ENCODE results near the gene CAMK1D. TPM values are rescaled to one million over a fixed set of nuclear protein-coding genes. Genes with fewer than 3 reads are reported as not detected.

CAMK1D gene
- polyA plus RNA-seq, 1 of the 3 experiments (the other 2 are of a cell fraction), result 4.1 TPM

- WGBS (ENCODE audit: low lambda C conversion rate), result 87% methylated on average over 5 of the region's 5 CpGs
- POLR2A ChIA-PET, result no interaction called here
- H3K4me1 ChIP-seq (ENCODE audit: control insufficient read depth in 1 of 2, insufficient read depth in 2 of 2, low read depth in 1 of 2, low read length in 1 of 2), result no peaks in the 10 kb centered on the region; a peak in 1 of 4 replicates
- no peaks in the 10 kb centered on the region for H3K9me2 ChIP-seq
- DNase-seq, result no peak
- H3K9ac ChIP-seq, result no peak overlapping the region
- no peak overlapping the region for H3K4me2 ChIP-seq
- CTCF ChIA-PET, result interaction anchor here (0.9 kb wide), 1 partner anchor 16 kb away, joined by 3 read pairs; no protein-coding TSS in a partner anchor
- no peaks in the 10 kb centered on the region for H3K27me3 ChIP-seq (ENCODE audit: insufficient read depth)
- no peaks in the 10 kb centered on the region for H4K20me1 ChIP-seq (ENCODE audit: insufficient read depth)
- TF ChIP-seq CTCF (IDR thresholded peaks at IDR 0.05) (no peak), EP300 (IDR thresholded peaks at IDR 0.05; ENCODE audit: borderline replicate concordance in 1 of 2, low read depth in 1 of 2, low read length in 1 of 2) (no peak), NRF1 (IDR thresholded peaks at IDR 0.05; ENCODE audit: low read depth, low read length) (no peak), CHD2 (IDR thresholded peaks at IDR 0.05; ENCODE audit: low read length, partially characterized antibody) (no peak), MXI1 (IDR thresholded peaks at IDR 0.05; ENCODE audit: low read depth, low read length) (no peak), RFX5 (IDR thresholded peaks at IDR 0.05; ENCODE audit: low read length) (no peak), GATA2 (CRISPR knock-in tag; IDR thresholded peaks at IDR 0.05) (no peak), SMC3 (IDR thresholded peaks at IDR 0.05; ENCODE audit: low read depth, low read length) (no peak), PBX3 (IDR thresholded peaks at IDR 0.05) (no peak), ELF1 (IDR thresholded peaks at IDR 0.05) (no peak), MEF2A (IDR thresholded peaks at IDR 0.05; ENCODE audit: borderline replicate concordance, low read depth) (no peak), IRF3 (IDR thresholded peaks at IDR 0.05; ENCODE audit: low read depth, low read length) (no peak), TEAD4 (IDR thresholded peaks at IDR 0.05; ENCODE audit: borderline replicate concordance, insufficient read depth) (no peak)
- TF ChIP-seq, protein P1, sequence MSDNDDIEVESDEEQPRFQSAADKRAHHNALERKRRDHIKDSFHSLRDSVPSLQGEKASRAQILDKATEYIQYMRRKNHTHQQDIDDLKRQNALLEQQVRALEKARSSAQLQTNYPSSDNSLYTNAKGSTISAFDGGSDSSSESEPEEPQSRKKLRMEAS (IDR thresholded peaks at IDR 0.05; ENCODE audit: low read depth), result no peak
- no peaks in the 10 kb centered on the region for H3K9me3 ChIP-seq
- no peak overlapping the region for H2AFZ ChIP-seq (ENCODE audit: low read depth)
- no peak overlapping the region for H3K4me3 ChIP-seq (ENCODE audit: low read depth in 2 of 2, low read length in 1 of 2)
- no peaks in the 10 kb centered on the region for H3F3A ChIP-seq (replicated peaks; ENCODE audit: insufficient read depth)
- no peaks in the 10 kb centered on the region for H3K79me2 ChIP-seq (ENCODE audit: insufficient read depth)
- H3K36me3 ChIP-seq (replicated peaks in 1 of 2; ENCODE audit: control insufficient read depth in 1 of 2, insufficient read depth in 2 of 2, low read length in 1 of 2), result no peaks in the 10 kb centered on the region
- H3K27ac ChIP-seq (ENCODE audit: low read depth in 2 of 2, low read length in 1 of 2), result no peak overlapping the region
Observed at GRCh38 chr10:12766223-12766622, 416.9 kb downstream of the CAMK1D start.

Data from SK-N-SH (cell line).